ENCODE results near the gene UBE2M. TPM values are rescaled to one million over a fixed set of nuclear protein-coding genes. Genes with fewer than 3 reads are reported as not detected.

Gene UBE2M
- total RNA-seq, 1 experiment from 2014 or later, result 127 TPM

- DNase-seq, result peak; percentile 14
Observed at GRCh38 chr19:58585442-58586132, 27.2 kb upstream of the UBE2M start.

More at GRCh38 chr19:58585442-58586132, 27.2 kb upstream of the UBE2M start:
- no peak overlapping the region for H3K56ac ChIP-seq (ENCODE audit: insufficient read length, low read depth, low read length)
- no peak overlapping the region for H2BK20ac ChIP-seq (ENCODE audit: low read depth, low read length, poor library complexity, severe bottlenecking)
- H3K4me2 ChIP-seq (ENCODE audit: insufficient read depth, insufficient read length, low read length), result no peak overlapping the region
- H2AK5ac ChIP-seq (ENCODE audit: insufficient read length, low read length), result no peak overlapping the region
- no peak overlapping the region for H2BK12ac ChIP-seq (ENCODE audit: insufficient read length, low read depth, low read length)
- H3T11ph ChIP-seq (ENCODE audit: low read length), result no peak overlapping the region
- peaks cover 13 to 19% (median 14%) of the 10 kb centered on the region in 3 experiments for H3K36me3 Mint-ChIP-seq (ENCODE audit: insufficient read depth in 1 of 3, low read depth in 3 of 3)
- H4K20me1 ChIP-seq (ENCODE audit: control insufficient read depth, insufficient read depth, insufficient read length), result no peaks in the 10 kb centered on the region
- H3K4me1 ChIP-seq (ENCODE audit: insufficient read depth, low read length), result no peaks in the 10 kb centered on the region
- H2BK15ac ChIP-seq (ENCODE audit: low read depth, low read length), result no peak overlapping the region
- no peak overlapping the region for H2AFZ ChIP-seq (ENCODE audit: low read length)
- H3K27ac ChIP-seq (ENCODE audit: insufficient read length, low read depth, low read length), result no peak overlapping the region
- no CpG with 5 or more reads among the region's 6 CpGs for WGBS (ENCODE audit: extremely low coverage, insufficient read length, low lambda C conversion rate)
- H3K9ac ChIP-seq (ENCODE audit: extremely low read depth, insufficient read length, low read length), result no peak overlapping the region
- no peaks in the 10 kb centered on the region for H3K9me3 Mint-ChIP-seq
- no peak overlapping the region for H3K23ac ChIP-seq (ENCODE audit: insufficient read length, low read depth, low read length)
- no peaks in the 10 kb centered on the region for H3K9me3 ChIP-seq (ENCODE audit: control insufficient read depth, low read depth, low read length)
- no peak overlapping the region for H3K27ac Mint-ChIP-seq
- H3K27me3 ChIP-seq (ENCODE audit: insufficient read depth, low read length), result no peaks in the 10 kb centered on the region
- H3K4me1 Mint-ChIP-seq, result peaks cover 6 to 8% of the 10 kb centered on the region in 2 experiments
- H4K5ac ChIP-seq (ENCODE audit: insufficient read length, low read depth, low read length), result no peak overlapping the region
- no peaks in the 10 kb centered on the region for H3K79me2 ChIP-seq (ENCODE audit: insufficient read depth, low read length)
- H3K4me3 Mint-ChIP-seq, result no peak overlapping the region
- H4K91ac ChIP-seq (ENCODE audit: insufficient read length, low read depth, low read length), result no peak overlapping the region
- H3K18ac ChIP-seq (ENCODE audit: insufficient read length, low read depth, low read length), result no peak overlapping the region
- H3K27me3 Mint-ChIP-seq (ENCODE audit: low read depth), result no peaks in the 10 kb centered on the region
- H3K79me1 ChIP-seq (ENCODE audit: insufficient read depth, low read depth, low read length, poor library complexity, severe bottlenecking), result no peaks in the 10 kb centered on the region
- H3K23me2 ChIP-seq (ENCODE audit: insufficient read length, low read depth, low read length, poor library complexity, severe bottlenecking), result no peaks in the 10 kb centered on the region
- H2BK5ac ChIP-seq (ENCODE audit: insufficient read length, low read length), result no peak overlapping the region
- TF ChIP-seq CTCF (conservative IDR thresholded peaks at IDR 0.05), result no peak
- no peak overlapping the region for H3K4ac ChIP-seq (ENCODE audit: low read depth, low read length)
- no peak overlapping the region for H3K14ac ChIP-seq (ENCODE audit: insufficient read depth, low read length)
- no peak overlapping the region for H2BK120ac ChIP-seq (ENCODE audit: low read depth, low read length, poor library complexity, severe bottlenecking)
- H4K8ac ChIP-seq (replicated peaks; ENCODE audit: insufficient read length, low read depth, low read length), result no peak overlapping the region

Data from H9 (cell line).